Stimulated activated CD8-positive, alpha-beta memory T cell treated with anti-CD3 and anti-CD28 coated beads, Interleukin-4, amount 100 ng/mL, for 48 hours (primary cell): ENCODE data around the gene ELOVL2.
"Not testable (repeated sequence)": the region's sequence is repeated elsewhere in the genome, so short reads cannot be mapped to it uniquely, and the experiment has no call there.

Experiments
- DNase-seq: peaks from one replicate; pipeline ENCODE4 v3.0.0-alpha.2; 2020

Gene ELOVL2

DNA sequence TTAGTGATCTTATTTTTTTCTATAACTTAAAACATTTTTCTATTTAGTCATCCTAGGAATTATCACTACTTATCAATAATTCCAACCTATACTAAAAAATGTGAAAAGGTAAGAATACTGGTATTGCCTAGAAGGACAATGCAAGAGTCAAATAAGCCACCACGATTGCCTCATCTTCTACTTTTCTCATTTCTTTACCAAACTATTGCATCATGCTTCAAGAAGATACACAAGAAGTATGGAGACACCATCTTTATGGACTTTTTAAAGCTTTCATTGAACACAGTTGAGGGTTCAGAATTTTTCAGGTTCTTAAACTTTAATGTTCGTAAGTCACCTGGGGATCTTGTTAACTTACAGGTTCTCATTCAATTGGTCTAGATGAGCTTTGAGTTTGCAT lies 25.9 kb downstream of the ELOVL2 start:
- DNase-seq: no peak

DNA sequence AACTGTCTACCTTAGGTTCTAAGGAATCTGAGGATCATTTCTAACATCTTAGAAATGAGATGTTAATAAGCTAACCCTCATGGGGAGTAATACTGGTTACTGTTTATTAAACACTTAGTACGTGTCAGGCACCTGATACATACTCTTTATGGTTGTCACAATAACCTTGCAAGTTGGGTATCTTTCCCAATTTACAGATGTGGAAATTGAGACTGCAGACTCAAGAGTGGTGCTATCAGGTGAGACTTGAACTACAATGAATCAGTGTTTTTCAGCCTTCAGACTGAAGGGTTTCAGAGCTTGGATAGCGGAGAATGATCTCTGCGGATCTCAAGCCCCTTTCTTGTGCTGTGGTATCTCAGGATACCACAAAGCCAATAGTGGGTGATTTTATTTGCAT lies 27.0 kb downstream of the ELOVL2 start:
- DNase-seq: no peak

DNA sequence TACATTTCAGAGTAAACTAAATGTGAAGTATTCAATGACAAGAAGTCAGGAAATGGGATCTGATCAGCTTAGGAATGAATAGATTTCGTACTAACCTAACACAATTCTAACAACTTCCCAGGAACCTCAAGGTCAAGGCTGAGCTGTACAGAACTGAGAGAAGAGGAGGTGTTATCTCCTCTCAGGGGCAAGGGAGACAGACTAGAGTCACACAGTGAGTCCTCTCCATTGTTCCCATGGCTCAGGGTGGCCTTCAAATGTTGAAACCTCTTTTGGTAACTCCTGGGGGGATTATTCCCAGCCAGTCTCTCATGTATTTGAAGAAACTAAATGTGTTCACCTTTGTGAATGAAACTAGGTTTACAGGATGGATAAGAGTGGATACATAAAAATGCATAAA lies 27.7 kb downstream of the ELOVL2 start:
- DNase-seq: no peak

DNA sequence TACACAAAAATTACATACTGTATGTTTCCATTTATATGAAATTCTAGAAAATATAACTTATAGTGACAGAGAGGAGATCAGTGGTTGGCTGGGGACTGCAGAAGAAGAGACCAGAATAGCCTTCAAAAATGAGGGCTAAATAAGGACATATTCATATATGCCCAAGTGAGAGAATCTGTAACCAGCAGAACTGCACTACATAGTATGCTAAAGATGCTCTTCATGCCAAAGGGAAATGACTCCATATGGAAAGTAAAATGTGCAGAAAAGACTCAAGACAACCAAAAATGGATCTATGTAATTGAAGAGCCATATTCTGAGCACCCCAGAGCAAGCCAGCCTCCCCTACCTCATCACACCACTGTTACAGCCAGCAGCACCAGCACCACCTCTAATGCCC lies 29.0 kb downstream of the ELOVL2 start:
- no peak for DNase-seq

DNA sequence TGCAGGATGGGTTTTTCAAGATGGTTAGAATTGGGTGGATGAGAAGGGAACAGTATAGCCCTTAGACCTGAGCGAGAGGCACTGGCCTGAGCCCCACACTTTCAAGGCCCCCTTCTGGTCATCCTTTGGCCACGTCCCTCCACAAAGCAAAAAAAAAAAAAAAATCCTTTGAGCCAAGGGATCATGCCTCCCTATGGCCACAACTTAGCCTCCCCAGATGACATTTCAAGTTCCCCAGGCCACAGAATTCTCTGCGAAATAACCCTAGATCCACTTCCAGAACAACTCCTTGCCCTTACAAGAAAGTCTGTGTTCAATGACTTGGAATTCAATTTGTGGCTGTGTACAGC lies 30.4 kb downstream of the ELOVL2 start:
- no peak for DNase-seq

DNA sequence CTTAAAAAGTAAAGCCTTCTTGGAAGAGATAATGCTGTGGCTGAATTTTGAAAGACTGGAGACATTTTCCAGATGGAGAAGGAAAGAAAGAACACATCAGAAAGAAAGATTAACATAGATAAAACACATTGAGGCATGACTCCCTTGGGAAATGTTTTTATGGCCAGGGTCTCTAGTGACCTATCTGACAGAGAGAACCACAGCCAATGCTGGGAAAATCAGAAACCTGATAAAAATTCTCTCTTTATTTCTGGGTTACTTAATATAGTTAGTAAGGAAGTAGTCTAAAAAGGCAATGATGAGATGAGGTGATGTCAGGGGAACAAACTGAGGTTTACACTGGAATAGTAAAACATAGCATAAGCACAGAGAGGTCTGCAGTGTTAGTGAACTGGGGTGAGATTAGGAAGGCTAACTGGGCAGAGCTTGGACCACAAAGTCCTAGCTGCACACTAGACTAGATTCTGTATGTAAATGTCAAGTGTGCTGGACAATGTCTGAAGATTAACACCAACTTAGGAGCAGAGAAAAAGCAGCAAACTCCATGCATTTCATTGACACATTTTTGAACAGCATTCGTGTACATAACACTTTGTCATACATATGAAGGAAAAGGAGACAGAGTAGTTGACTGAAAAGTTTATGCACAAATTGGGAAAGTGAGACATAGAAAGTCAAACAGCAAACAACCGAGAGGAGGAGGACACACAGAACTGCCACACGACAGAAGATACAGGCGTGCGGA lies 31.0 kb downstream of the ELOVL2 start:
- no peak for DNase-seq

DNA sequence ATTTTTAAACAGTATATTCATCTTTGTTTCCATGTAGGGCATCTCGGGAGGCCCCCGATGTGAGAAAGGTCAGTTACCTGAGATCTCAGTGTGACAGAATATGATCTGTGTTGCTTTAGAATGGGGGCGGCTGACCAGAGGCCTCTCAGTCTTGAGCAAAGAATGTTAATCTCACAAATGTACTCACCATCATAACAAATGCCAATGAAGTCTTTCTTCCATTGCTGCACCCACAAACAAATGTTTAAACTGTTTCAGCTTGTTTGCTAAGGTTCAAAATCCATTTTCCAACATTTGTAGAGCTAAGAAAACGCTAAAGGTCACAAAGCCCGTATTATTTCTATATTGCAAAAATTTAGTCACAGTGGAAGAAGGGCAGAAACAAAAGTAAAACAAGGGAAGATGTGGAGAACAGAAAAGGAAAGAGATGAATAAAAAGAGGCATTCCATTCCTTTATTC lies 31.8 kb downstream of the ELOVL2 start:
- DNase-seq: no peak

DNA sequence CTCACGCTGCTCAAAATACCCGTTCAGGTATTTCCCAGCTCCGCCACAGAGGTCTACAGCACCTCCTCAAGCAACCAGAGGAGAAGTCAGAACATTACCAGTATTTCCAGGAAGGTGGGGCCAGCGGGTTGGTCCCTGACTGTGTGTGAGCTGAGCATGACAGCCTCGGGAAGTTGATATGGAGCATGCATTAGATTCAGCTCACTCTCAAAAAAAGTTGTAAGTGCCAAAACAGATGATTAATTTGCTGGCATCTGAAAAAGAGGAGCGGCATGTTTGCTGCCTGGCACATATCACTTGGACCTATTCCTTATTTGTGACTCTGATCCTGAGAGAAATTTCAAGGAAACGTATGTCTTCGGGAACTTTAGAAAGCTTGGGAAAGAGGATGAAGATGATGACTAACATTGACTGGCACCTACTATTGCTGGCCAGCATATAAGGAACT lies 32.3 kb downstream of the ELOVL2 start:
- no peak for DNase-seq

DNA sequence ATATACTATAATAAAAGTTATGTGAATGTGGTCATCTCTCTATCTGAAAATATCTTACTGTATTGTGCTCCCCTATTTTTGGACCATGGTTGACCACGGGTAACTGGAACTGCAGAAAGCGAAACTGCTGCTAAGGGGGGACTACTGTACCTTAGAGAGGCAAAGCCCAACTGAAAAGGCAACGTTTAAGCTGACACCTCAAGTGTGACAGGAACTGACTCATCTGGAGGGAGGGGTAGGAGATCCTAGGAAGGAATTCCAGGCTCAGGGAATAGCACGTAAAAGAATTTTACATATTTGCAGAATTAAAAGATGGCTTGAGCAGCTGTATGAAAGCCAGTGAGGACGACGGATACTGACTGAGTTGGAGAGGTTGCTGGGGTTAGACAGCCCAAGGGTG lies 34.8 kb downstream of the ELOVL2 start:
- DNase-seq: no peak

DNA sequence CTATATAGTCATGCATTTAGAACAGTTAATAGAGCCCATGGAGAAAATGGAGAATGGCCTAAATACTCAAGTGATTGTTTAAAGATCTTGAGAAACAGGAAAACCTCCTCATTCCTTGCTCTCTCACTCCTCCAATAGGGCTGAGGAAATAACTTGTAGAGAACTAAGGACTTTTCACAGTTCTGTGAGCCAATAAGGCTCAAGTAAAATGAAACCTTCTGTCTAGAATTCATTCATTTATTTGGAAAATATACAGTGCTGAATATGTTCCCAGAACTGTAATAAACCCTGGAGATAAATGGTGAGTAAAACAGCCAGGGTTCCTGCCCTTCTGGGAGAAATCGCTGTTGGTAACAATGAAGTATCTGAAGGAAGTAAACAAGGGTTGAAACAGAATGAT lies 35.3 kb downstream of the ELOVL2 start:
- no peak for DNase-seq

DNA sequence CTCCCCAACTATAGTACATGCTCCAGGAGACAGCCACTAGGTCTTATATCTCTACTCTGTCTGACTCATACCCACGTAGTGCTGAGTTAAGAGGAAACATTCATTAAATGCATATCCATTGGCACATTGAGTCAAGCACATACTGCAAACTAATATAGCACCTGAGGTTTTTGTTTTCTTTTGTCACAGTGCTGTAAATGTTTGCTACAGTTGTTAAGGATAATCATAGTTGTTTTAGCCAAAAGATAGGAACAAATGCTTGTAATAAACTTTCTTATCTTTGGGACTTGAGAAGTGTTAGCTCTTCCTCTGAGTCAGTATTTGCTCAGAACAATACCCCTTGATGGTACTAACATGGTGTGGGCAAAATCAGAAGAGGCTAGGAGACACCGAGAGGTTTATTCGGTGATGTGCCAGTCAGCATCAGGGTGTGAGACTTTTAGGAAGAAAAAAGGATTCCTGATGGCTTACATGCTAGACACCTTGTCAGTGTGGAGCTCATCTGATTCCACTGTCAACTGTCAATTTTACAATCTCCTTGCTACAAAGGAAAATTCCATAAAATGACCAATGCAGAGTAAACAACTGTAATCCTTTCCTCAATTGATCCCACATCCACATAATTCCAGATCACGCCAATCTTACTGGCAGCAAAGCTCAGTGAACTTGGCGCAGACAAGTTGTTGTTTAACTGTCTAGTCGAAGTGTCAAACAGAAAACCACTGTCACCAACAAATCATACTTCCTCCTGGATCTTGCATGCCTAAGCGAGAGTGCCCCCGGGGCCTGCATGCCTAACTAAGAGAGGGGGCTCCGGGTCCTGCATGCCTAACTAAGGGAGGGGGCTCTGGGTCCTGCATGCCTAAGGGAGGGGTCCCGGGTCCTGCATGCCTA lies 36.1 kb downstream of the ELOVL2 start:
- DNase-seq: no peak

DNA sequence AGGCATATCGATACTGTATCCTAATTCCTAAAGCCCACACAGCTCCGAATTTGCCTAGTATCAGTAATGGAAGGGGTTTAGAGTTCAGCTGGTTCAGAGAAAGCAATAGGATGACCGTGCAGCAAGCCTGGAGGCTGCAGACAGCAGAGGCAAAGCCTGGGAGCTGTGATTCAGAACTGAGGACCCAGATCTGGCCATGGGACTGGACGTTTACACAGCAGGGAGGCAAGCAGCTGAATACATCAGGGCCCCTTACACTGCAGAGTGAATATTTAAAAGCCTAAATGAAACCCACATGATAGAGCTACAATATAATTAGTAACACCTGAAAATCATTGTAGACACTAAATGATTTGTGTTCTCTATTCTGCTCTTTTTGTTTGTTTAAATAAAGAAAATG lies 38.0 kb downstream of the ELOVL2 start:
- no peak for DNase-seq

DNA sequence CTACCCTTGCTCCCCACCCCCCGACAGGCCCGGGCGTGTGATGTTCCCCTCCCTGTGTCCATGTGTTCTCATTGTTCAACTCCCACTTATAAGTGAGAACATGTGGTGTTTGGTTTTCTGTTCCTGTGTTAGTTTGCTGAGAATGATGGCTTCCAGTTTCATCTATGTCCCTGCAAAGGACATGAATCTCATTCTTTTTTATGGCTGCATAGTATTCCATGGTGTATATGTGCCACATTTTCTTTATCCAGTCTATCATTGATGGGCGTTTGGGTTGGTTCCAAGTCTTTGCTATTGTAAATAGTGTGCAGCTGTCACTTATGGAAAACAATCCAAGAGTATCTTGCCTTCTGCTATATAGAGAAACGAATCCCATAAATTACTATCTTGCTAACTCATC lies 40.8 kb downstream of the ELOVL2 start:
- not testable (repeated sequence) for DNase-seq

DNA sequence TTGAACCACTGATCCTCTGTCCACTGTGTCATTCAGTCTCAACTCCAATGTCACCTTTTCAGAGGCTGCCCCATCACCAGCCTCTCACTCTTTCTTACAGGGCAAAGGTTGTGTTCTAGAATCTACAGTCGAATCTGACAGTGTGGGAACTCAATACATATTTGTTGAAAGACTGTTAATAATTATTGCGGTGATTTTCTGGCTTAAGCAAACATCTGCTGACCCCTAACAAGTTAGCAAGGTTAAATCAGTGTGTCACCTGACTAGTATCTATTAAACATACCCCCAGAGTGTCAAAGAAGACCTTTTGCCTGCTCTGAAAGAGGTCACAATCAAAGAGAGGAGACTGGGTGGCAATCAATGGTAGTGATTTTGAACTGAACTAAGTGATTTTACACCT lies 41.9 kb downstream of the ELOVL2 start:
- no peak for DNase-seq

DNA sequence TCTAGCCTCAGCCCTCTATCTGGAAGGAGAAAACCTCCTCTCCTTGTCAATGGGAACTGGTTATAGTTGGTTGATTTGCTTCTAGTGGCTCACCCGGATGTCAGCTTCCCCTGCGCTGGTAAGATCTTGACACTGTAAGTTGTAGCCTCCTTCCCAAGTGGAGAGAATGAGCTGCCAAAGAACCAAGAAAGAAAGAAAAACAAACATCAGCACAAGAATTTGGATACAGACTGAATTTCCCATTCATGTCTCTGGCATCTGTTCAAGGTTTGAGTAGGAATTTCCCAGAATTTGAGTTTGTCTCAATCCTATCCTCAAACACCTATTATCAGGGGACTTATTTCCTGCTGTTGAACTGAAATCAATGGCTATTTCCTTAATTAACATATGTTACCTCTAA lies 44.1 kb downstream of the ELOVL2 start:
- DNase-seq: no peak

DNA sequence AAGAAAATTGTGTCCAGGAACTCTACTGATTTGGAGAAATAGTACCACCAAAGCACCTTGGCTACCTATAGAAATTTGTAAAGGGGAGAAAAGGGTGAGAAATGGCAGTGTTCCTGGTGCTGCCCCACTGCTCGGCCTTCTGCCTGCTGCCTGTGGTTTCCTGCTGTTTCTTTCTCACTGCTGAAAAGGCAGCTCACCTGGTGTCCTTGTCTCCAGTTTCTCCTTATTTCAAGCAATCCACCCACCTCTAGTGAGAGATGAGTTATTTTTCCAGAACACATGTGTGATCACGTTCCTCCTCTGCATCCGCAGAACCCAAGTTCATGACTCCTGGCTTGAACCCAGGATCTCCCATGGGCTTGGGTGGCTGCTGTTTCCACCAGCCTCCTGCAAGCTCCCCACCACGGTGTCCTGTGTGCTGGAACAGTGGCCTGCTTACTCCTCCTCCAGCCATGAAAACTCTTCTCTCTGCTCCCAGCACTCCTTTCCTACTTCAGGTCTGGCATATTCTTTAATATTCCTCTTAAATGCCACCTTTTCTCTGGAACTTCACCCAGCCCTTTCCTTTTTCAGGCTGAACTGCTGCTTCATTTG lies 48.9 kb downstream of the ELOVL2 start:
- DNase-seq: no peak

DNA sequence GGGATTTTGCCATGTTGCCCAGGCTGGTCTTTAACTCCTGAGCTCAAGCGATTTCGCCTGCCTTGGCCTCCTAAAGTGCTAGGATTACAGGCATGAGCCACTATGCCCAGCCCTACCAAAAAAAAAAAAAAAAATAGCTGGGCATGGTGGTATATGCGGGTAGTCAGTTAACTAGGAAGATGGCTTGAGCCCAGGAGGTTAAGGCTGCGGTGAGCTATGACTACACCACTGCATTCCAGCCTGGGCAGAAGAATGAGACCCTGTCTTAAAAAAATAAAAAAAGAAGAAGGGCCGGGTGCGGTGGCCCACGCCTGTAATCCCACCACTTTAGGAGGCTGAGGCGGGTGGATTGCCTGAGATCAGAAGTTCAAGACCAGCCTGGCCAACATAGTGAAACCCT lies 50.2 kb downstream of the ELOVL2 start:
- DNase-seq: no peak

DNA sequence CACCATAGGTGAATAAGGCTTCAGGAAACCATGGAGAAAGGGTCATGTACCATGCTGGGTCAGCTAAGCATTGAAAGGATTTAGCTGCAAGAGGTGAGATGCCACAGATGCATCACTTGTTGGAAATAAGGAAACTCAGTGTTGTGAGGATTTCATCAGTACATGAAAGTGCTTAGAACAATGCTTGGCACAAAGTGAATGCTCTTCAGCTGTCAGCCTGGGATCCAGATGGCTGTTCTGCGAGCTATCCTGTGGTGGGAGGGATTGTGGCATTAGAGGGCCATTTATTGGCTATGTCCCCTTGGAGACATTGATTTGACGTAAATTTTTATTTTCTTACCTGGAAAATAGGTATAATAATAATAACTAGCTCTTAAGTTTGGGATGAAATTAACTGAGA lies 53.0 kb downstream of the ELOVL2 start:
- no peak for DNase-seq

DNA sequence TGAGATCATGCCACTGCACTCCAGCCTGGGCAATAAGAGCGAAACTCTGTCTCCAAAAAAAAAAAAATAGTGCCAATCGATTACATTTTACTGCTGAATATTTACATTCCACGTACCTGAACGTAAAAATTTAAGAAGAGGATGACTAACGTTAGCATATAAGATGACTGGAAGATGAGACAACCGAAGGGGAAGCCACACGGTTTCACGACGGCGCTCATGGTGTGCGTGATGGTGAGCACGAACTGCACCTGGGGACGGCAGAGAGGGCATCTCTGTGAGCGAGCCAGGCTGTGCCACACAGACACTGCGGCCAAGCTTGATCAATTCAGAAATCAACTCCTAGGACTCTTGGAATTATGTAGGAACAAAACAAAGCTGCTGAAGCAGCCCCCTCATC lies 54.5 kb downstream of the ELOVL2 start:
- DNase-seq: no peak

DNA sequence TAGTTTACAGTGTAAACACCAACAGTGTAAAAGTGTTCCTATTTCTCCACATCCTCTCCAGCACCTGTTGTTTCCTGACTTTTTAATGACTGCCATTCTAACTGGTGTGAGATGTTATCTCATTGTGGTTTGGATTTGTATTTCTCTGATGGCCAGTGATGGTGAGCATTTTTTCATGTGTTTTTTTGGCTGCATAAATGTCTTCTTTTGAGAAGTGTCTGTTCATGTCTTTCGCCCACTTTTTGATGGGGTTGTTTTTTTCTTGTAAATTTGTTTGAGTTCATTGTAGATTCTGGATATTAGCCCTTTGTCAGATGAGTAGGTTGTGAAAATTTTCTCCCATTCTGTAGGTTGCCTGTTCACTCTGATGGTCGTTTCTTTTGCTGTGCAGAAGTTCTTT lies 59.1 kb downstream of the ELOVL2 start:
- not testable (repeated sequence) for DNase-seq

DNA sequence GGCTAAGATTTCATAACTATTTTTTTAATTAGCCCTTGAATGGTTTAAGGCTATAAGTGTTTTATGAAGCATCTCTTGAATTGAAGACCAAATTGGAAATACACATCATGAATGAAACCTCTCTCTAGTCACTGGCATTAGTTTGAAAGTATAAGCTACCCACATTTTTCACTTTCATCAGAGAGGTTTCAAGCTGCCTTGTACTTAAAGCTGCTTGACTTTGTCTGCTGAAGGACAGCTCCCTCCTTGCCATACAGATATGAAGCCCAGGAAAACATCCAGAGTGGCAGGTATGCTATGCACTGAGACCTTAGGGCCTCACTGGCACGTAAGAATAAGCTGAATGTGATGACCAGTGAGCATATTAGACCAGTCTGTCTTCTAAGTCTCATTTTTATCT lies 62.7 kb downstream of the ELOVL2 start:
- no peak for DNase-seq

DNA sequence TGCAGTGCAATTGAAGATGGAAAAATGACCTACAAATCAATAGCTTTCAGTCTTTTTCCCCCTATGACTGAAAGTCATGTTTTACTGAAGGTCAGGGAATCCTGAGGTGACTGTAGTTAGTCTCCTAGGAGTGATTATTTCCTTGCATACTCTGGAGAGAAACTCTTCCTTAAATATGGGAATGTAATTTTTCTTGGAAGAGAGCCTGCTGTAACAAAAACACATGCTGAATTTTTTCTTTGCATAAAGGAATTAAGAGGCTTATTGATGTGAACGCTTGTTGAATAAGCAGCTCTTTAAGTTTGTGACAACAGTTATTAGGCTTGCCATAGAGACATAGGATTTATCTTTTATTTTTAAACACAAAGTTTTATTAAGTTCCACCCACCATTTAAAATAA lies 64.5 kb downstream of the ELOVL2 start:
- no peak for DNase-seq

DNA sequence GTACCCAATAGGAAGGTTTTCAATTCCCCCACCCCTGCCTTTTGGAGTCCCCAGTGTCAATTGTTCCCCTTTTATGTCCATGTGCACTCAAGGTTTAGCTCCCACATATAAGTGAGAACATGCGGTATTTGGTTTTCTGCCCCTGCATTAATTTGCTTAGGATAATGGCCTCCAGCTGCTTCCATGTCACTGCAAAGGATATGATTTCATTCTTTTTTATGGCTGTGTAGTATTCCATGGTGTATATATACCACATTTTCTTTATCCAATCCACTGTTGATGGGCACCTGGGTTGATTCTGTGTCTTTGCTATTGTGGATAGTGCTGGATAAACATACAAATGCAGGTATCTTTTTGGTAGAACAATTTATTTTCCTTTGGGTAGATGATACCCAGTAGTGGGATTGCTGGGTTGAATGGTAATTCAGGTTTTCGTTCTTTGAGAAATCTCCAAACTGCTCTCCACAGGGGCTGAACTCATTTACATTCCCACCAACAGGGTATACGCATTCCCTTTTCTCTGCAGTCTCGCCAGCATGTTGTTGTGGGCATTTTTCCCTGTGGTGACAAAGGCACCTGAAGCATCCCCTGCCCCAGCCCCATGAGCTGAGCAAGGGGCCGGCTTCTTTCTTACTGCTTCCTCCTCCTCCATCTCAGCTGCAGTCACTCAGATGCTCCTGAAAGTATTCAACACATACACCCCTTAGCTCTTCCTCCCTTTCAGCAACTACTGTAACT lies 66.7 kb downstream of the ELOVL2 start:
- DNase-seq: no peak
